BJ (cell line): ENCODE results near the gene KCNF1. TPM values are rescaled to one million over a fixed set of nuclear protein-coding genes. Genes with fewer than 3 reads are reported as not detected.

ENCODE experiments used
- CTCF ChIA-PET: fragments of 350-600 bp; formaldehyde crosslinking; extraction: SDS; loops from one replicate; lab custom pipeline; 2021; ENCODE audit warnings: antibody characterized with exemption, inconsistent platforms; lab: Yijun Ruan, JAX
- POLR2A ChIA-PET: fragments of 300-600 bp; sonication (Branson Sonifier 250); formaldehyde crosslinking; extraction: SDS; loops from one replicate; lab custom pipeline; 2021; ENCODE audit warnings: antibody characterized with exemption; lab: Charles Lee
- DNase-seq: peaks from one replicate; pipeline ENCODE4 v3.0.0-alpha.2; 2011; ENCODE audit warnings: low read depth
- H3K27me3 ChIP-seq: 2 replicates; pipeline ENCODE4 v1.6.0; 2011; ENCODE audit warnings: low read length; ENCODE audit not compliant: control insufficient read depth, insufficient read depth
- H3K36me3 ChIP-seq: 2 replicates; pipeline ENCODE4 v1.5.1; 2011; ENCODE audit warnings: low read length; ENCODE audit not compliant: control insufficient read depth, insufficient read depth
- H3K4me3 ChIP-seq: 2 replicates; pipeline ENCODE4 v1.5.1; 2011; ENCODE audit warnings: low read depth, mild to moderate bottlenecking, control low read depth, low read length
- polyA plus RNA-seq: library from polyadenylated mRNA; depleted of rRNA; stranded (reverse); fragments of >200 nt; gene quantifications from 2 replicates; pipeline ENCODE4 v1.2.3, GENCODE V29; 2011
- TF ChIP-seq, protein P1 (sequence below): IDR thresholded peaks from 2 replicates; pipeline ENCODE4 v1.5.1; 2011; ENCODE audit warnings: low read depth, mild to moderate bottlenecking, control low read depth, inconsistent platforms, low read length, moderate library complexity; ENCODE audit not compliant: insufficient read depth

Gene KCNF1
- polyA plus RNA-seq, 1 experiment: not detected

DNA sequence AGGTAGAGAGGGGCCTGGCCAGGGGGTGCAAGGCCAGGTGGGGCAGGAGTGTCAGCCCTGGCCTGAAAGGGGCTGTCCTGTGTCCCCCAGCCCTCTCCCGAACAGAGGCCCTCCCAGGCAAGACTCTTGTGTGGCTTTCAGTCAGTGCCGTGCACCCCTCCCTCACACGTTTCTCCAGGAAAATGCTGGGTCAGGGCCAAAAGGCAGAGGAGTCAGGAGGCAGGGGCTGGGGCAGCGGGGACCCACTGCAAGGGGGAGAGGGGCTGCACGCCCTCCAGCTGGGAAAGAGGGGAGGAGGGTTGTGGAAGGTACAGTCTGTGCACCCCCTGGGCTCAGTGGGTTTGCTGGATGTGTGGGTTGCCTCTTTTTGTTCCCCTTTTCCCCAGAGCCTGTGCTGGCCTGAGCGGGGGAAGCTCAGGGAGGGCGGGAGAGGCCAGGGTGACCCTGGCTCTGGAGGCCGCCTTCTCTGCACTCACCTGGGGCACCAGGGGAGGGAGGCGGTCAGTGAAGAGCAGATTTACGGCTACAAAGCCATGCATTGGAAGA is 4.1 kb downstream of the KCNF1 start:
- Histone ChIP-seq H3K36me3 (no peaks in the 10 kb centered on the region), H3K4me3 (no peak overlapping the region), H3K27me3 (peaks cover 22% of the 10 kb centered on the region)
- TF ChIP-seq, protein P1, sequence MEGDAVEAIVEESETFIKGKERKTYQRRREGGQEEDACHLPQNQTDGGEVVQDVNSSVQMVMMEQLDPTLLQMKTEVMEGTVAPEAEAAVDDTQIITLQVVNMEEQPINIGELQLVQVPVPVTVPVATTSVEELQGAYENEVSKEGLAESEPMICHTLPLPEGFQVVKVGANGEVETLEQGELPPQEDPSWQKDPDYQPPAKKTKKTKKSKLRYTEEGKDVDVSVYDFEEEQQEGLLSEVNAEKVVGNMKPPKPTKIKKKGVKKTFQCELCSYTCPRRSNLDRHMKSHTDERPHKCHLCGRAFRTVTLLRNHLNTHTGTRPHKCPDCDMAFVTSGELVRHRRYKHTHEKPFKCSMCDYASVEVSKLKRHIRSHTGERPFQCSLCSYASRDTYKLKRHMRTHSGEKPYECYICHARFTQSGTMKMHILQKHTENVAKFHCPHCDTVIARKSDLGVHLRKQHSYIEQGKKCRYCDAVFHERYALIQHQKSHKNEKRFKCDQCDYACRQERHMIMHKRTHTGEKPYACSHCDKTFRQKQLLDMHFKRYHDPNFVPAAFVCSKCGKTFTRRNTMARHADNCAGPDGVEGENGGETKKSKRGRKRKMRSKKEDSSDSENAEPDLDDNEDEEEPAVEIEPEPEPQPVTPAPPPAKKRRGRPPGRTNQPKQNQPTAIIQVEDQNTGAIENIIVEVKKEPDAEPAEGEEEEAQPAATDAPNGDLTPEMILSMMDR: no peak
- ChIA-PET POLR2A (no interaction called here), CTCF (interaction anchor here (0.7 to 0.9 kb wide), 2 partner anchors 83 to 671 kb away, joined by 4 read pairs; no protein-coding TSS in a partner anchor)
- DNase-seq: no peak

GRCh38 chr2:10916953-10917352 is 5.2 kb downstream of the KCNF1 start:
- Histone ChIP-seq H3K4me3 (no peak overlapping the region), H3K27me3 (peaks cover 17% of the 10 kb centered on the region), H3K36me3 (no peaks in the 10 kb centered on the region)
- ChIA-PET CTCF (interaction anchor here (0.9 to 1.6 kb wide), 3 partner anchors 10 to 208 kb away, joined by 3 to 5 read pairs (median 4); no protein-coding TSS in a partner anchor), POLR2A (no interaction called here)
- TF ChIP-seq, protein P1: no peak
- no peak for DNase-seq

GRCh38 chr2:10917927-10918326 is 6.2 kb downstream of the KCNF1 start:
- H3K27me3 ChIP-seq: peaks cover 13% of the 10 kb centered on the region
- DNase-seq: no peak
- H3K4me3 ChIP-seq: no peak overlapping the region
- TF ChIP-seq, protein P1: no peak
- ChIA-PET POLR2A (no interaction called here), CTCF (interaction anchor here (1.5 to 1.6 kb wide), 2 partner anchors 9 to 207 kb away, joined by 3 to 5 read pairs; no protein-coding TSS in a partner anchor)
- no peaks in the 10 kb centered on the region for H3K36me3 ChIP-seq

DNA sequence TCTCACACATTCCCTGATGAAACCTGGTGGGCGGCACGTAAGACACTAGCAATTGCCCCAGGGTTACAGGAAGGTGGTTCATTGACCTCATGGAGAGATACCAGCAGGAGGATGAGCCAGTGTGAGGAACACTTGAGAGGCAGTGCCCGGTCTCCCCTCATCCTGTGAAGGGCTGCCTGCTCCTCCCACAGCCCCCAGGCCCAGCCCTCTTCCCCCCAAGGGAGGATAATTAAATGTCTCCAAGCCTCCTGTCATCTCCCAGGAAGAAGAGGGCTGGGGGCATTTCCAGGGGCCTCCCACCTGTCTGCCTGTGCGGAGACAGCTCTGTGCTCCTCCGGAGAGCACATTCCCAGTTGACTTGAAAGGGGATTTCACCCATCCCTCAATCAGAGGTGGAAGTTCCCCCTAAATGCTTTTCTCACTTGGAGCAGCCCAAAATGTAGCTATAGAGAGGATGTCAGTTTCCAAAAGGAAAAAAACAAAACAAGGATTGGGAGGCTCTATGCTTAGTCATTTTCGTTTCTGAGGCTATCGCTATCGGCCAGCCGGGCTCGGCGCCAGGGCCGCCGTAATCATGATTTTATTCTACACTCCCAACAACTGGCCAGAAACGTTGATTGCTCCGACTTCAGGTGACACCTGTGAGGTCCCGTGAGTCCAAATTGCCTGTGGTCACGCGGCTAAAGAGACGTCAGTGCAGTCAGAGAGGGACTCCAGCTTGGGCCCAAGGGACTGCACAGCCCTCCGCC is 7.1 kb downstream of the KCNF1 start:
- H3K27me3 ChIP-seq: peaks cover 10% of the 10 kb centered on the region
- TF ChIP-seq, protein P1: no peak
- DNase-seq: no peak
- no peaks in the 10 kb centered on the region for H3K36me3 ChIP-seq
- CTCF ChIA-PET: no interaction called here
- no peak overlapping the region for H3K4me3 ChIP-seq
- POLR2A ChIA-PET: no interaction called here

- H3K4me3 ChIP-seq: no peak overlapping the region
- peaks cover 10% of the 10 kb centered on the region for H3K27me3 ChIP-seq
- no peaks in the 10 kb centered on the region for H3K36me3 ChIP-seq
- CTCF ChIA-PET: no interaction called here
- TF ChIP-seq, protein P1: no peak
- DNase-seq: no peak
- POLR2A ChIA-PET: no interaction called here
Observed at GRCh38 chr2:10919410-10919770, 7.7 kb downstream of the KCNF1 start.
